ENCODE results near the gene ZNF24. TPM values are rescaled to one million over a fixed set of nuclear protein-coding genes. Genes with fewer than 3 reads are reported as not detected.

The ZNF24 gene
- 53.8 and 63.2 TPM in 2 replicates for total RNA-seq
- polyA plus RNA-seq (2012): 12.4 TPM

GRCh38 chr18:35343936-35344735 lies at the start of gene ZNF24:
Gene ZNF24, minus strand, starts transcription at chr18:35344420. Its CDS starts 3,770 bp downstream, at chr18:35340650.
- peak; percentile 96 for DNase-seq (ENCODE audit: low read depth)

GRCh38 chr18:35393716-35394115 lies 49.5 kb upstream of the ZNF24 start:
- no peak for DNase-seq (ENCODE audit: low read depth)

- no peak for DNase-seq (ENCODE audit: low read depth)
Observed at GRCh38 chr18:35392375-35392774, 48.2 kb upstream of the ZNF24 start.

GRCh38 chr18:35390951-35391700 lies 46.9 kb upstream of the ZNF24 start:
- no peak for DNase-seq (ENCODE audit: low read depth)

- peak; percentile 45 for DNase-seq (ENCODE audit: low read depth)
Observed at GRCh38 chr18:35389095-35389618, 44.9 kb upstream of the ZNF24 start.

GRCh38 chr18:35387152-35387571 lies 42.9 kb upstream of the ZNF24 start:
- DNase-seq (ENCODE audit: low read depth): no peak

- peak; percentile 86 for DNase-seq (ENCODE audit: low read depth)
Observed at GRCh38 chr18:35386600-35387100, 42.4 kb upstream of the ZNF24 start.

GRCh38 chr18:35383136-35383535 lies 38.9 kb upstream of the ZNF24 start:
- DNase-seq (ENCODE audit: low read depth): peak; percentile 72

- DNase-seq (ENCODE audit: low read depth): no peak
Observed at GRCh38 chr18:35379421-35379820, 35.2 kb upstream of the ZNF24 start.

- DNase-seq (ENCODE audit: low read depth): peak; percentile 64
Observed at GRCh38 chr18:35378574-35378896, 34.3 kb upstream of the ZNF24 start.

GRCh38 chr18:35377875-35378573 lies 33.8 kb upstream of the ZNF24 start:
- no peak for DNase-seq (ENCODE audit: low read depth)

- peak; percentile 77 for DNase-seq (ENCODE audit: low read depth)
Observed at GRCh38 chr18:35376742-35377695, 32.8 kb upstream of the ZNF24 start, which contains the start of gene ZNF396. Gene ZNF396, minus strand, starts transcription at chr18:35377337. Its CDS starts 3,045 bp downstream, at chr18:35374292.

GRCh38 chr18:35376393-35376741 lies 32.1 kb upstream of the ZNF24 start:
- no peak for DNase-seq (ENCODE audit: low read depth)

- no peak for DNase-seq (ENCODE audit: low read depth)
Observed at GRCh38 chr18:35374708-35375107, 30.5 kb upstream of the ZNF24 start.

- no peak for DNase-seq (ENCODE audit: low read depth)
Observed at GRCh38 chr18:35371412-35372195, 27.4 kb upstream of the ZNF24 start.

GRCh38 chr18:35369126-35369525 lies 24.9 kb upstream of the ZNF24 start:
- no peak for DNase-seq (ENCODE audit: low read depth)

GRCh38 chr18:35368595-35368994 lies 24.4 kb upstream of the ZNF24 start:
- DNase-seq (ENCODE audit: low read depth): no peak

- no peak for DNase-seq (ENCODE audit: low read depth)
Observed at GRCh38 chr18:35362531-35362930, 18.3 kb upstream of the ZNF24 start.

- no peak for DNase-seq (ENCODE audit: low read depth)
Observed at GRCh38 chr18:35361570-35362321, 17.5 kb upstream of the ZNF24 start.

Data from myocyte (in vitro differentiated cells).